RCC 7860 (cell line): ENCODE data around the gene HOXD12.

Source experiments
- DNase-seq: peaks from one replicate; pipeline ENCODE4 v3.0.0-alpha.2; 2015; ENCODE audit warnings: low spot score
- FAIRE-seq: peaks from 2 replicates; lab custom pipeline; 2012; peaks lifted over from hg19 to GRCh38; lab: Jason Lieb, UNC

HOXD12 gene

DNA sequence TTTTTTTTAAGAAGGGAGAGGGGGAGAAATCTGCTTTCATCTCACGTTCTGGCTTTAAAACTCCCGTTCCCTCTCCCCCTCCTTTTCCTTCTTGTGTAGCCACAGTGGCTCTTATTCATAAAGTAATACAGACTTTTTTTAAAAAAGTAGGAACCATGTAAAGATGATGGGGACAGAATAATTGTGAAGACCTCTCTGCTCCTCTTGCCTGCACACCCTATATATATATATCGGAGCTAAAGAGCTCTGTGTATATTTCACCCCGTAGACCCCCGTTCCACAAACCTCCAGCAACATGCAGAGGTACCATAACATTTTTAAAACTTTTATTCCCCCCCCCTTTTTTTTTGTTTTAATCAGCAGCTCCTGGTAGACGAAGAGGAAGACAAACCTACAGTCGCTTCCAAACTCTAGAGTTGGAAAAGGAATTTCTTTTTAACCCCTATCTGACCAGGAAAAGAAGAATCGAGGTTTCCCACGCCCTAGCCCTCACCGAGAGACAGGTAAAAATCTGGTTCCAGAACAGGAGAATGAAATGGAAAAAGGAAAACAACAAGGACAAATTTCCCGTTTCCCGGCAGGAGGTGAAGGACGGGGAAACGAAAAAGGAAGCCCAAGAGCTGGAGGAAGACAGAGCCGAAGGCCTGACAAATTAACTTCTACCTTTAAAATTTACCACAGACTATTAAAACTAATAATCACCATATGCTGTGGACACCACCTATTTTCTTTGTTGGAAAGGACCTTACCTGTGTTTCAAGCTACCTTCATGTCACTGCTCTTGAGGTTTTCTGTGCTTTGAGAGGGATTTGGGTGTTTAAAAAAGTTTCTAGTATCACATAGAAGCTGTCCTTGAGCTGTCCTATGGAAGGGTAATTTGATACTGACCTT lies 31.6 kb downstream of the HOXD12 start:
- FAIRE-seq (no peak), DNase-seq (no peak)

DNA sequence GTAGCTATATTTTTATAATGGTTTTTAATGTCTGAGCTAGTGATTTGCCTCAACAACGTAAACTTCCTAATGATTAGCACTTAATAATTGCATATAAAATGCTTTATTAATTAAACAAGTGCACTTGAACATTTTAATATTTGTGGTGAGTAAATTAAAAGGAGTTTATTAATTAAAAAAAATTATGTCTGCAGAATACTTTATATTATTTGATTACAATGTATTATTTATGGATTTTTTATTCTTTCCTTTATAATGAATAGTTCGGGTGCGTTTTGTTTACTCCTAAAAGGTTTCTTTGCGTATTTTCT lies 32.2 kb downstream of the HOXD12 start:
- FAIRE-seq (no peak), DNase-seq (no peak)

DNA sequence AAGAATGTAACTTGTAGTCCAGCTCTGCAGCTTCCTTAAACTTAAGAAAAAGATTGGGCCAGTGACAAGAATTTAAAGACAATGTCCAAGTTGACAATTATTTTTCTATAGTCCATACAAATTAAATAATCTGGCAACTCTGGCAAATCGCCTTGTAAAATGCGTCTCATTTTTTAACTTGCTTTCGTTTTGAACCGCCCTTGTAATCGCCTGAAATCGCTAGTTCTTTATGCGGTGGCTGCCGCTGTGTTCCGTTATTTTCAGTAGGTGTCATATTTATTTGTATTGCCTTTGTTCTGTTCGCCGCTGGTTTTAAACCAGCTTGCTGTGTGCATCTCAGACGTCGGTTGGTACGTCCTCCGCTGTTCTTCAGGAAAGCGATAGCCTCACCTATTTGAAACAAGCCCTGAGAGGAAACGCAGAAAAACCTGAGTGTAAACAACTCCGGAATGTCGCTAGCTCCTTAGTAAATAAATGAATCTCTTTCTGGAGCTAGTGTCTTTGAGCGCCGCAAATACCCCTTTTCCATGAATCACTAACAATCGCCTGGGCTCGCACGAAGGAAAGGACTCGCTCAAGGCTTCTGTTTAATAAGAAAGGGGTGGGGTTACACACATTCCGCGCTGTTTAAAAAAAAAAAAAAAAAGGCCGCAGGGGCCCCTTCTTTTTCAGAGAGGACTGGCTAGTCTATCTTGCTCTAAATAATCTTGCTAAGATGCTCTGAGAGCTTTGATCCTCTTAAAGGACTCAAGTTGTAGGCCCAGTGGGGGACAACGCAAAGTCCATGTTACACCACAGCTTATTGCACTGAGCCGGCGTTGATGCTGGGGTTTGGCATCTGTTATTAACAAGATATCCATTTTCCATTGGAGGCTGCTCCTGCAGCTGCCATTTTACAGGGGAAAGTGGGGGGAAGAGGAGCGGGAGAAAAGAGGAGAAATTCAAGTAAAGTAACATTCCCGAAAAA lies 32.9 kb downstream of the HOXD12 start:
- FAIRE-seq: no peak
- no peak for DNase-seq

DNA sequence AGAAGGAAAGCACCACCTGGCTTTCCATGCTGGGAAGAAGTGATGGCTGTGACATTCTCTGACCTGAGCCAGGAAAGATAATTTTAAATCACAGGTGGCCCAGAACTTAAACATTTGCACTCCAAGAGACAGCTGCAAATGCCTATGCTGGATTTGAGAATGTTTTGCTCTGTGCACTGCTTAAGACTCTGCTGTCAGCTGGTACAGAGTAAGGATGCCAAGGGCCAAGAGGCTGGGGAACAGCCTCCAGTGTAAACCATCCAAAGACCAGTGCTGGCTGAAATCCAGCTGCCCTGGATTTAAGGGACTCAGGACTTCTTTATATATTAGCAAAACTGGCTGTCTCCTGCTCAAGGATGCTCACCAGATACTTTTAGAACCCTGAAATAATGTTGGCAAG lies 33.8 kb downstream of the HOXD12 start:
- FAIRE-seq (no peak), DNase-seq (no peak)

DNA sequence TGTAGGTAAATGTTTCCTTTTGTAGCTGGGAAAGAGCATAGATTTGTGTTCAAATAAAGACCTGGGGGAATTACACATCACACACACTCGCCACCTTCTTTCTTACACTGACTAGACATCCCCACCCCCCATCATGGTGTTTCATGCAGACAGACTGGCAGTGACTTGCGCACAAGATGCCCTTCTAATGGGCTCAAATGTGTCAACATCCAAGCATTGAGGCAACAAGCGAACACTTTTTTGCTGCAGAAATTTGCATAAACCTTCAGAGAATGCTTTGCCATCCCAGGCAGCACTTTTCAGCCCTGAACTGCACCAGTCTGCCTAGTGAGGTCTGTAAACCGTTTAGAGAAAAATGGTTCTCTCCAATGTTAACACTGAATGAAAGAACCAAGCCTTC lies 34.4 kb downstream of the HOXD12 start:
- no peak for FAIRE-seq
- no peak for DNase-seq

DNA sequence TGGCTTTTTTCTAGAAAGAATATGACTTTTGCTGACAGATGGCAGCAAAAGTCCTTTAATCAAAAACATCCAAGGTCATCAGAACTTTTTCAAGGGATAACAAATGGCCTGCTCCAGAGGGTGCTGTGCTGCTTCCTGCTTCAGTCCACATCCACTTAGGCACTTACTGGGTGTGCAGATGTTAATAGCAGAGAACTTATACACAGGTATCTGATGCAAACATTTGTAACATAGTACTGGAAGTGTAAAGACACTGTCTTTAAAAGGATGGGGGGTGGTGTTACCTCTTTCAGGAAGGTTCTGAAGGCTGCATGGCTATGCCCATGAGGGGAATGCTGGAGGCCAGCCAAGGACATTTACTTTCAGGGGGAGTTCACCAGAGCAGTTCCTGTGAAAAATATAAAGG lies 35.4 kb downstream of the HOXD12 start:
- FAIRE-seq (no peak), DNase-seq (peak; percentile 44)

DNA sequence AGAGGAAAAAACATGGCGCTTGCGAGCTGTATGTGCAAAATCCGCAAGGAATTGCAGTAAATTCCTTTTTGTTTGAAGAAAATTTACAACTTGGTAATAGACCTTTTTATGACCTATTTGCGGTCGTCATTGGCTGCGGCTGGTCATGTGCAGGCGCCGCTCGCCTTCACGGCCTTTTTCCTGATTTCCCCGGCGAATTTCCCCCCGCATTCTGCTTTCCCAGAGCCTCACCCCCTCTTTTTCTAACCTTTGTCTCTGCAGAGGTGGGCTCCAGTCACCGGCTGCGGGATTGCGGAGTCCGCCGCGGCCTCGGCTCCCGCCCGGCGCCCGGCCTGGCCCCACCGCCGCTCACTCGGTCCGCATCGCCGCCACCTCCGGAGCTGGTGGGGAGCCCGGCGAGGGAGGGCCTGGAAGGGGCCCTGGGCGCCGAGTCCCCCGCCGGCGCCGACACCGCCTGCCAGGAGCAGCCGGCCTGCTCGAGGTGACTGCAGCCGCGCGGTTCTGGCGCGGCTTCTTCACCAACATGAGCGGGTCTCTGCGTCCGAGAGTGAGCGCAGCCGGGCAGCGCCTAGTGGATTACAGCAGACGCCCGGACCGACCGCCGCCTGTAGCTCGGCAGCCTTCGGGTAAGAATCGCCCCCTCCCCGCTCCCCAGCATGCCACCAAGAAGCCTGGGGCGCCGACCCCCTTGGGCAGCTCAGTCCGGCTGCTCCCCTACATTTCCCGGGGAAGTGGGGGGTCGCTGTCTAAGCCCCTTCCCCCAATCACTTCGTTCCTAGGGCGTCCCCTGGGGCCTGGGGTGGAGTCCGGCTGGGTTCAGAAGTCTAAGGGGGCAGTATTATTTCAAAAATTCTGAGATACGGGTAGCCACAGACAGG lies 37.0 kb downstream of the HOXD12 start:
- no peak for FAIRE-seq
- DNase-seq: peak; percentile 22

DNA sequence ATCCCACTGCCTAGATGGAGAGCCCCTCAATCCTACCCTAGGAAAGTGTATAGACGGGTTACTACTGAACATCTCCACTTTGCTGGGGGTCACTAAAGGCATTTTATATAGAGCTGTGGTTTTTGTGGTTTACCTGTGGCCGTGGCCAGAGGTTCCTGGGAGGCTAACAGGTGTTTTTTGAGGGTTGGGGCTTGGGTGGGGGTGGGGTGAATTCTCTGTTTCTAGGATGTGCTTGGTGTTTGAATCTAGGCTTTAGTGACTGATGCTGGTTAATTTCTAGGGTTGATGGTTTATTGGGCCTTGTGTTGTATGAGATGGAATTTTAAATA lies 37.6 kb downstream of the HOXD12 start:
- FAIRE-seq (no peak), DNase-seq (no peak)

DNA sequence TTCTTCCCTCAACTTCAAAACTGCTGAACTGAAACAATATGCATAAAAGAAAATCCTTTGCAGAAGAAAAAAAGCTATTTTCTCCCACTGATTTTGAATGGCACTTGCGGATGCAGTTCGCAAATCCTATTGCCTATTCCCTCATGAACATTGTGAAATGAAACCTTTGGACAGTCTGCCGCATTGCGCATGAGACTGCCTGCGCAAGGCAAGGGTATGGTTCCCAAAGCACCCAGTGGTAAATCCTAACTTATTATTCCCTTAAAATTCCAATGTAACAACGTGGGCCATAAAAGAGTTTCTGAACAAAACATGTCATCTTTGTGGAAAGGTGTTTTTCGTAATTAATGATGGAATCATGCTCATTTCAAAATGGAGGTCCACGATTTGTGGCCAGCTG lies 38.3 kb downstream of the HOXD12 start:
- DNase-seq: no peak

DNA sequence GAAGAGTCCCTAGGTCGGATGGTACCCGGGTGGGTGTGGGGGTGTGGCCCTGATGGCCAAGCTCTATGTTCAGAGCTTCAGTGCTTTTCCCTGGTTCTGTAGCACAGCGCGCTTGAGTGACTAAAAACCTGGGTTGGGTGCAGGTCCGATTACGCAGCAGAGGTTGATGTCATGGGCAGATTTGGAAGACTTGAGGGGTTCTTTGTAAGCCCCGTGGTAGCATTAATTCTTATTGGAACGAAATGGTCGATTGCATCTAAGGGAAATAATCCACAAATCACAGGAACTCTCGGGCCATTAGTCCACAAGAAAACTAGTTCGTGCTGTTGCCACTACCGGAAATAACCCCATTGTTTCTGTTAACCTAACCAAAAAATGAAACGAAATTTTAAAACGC lies 38.9 kb downstream of the HOXD12 start:
- DNase-seq (no peak), FAIRE-seq (no peak)

More for the DNA sequence above, 38.3 kb downstream of the HOXD12 start:
- no peak for FAIRE-seq

DNA sequence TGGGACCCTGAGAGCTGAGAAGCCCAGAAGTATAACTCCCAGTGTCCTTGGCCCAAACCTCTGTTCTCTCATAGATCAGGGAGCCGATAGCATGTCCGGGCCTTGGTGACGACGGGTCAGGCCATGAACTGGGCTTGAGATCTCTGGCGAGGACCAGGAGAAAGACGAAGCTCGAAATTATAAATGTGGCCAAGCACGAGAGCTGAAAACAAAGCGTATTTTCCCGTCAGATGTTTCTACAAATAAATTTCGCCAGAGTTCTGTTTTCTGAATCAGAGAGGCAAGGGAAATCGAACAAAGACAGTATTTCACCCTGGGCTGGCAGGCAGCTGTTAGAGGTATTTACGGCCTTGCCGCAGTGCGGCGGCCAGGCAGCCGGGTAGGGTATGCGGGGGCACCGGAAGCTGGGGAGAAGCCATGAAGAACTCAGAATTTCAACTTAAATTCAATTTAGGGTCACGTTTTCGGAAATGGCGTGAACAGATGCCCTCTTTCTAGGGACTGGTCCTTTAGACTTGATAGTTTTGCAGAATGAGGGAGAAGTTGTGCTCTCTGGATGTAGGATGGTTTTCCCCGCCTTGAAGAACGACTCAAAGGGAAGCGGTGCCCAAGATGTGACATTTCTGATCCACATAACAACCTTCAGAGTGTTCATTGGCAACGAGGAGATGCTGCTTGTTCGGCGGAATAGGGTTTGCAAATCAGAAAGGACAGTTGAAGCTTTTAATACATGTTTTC lies 39.5 kb downstream of the HOXD12 start:
- FAIRE-seq: no peak
- no peak for DNase-seq

DNA sequence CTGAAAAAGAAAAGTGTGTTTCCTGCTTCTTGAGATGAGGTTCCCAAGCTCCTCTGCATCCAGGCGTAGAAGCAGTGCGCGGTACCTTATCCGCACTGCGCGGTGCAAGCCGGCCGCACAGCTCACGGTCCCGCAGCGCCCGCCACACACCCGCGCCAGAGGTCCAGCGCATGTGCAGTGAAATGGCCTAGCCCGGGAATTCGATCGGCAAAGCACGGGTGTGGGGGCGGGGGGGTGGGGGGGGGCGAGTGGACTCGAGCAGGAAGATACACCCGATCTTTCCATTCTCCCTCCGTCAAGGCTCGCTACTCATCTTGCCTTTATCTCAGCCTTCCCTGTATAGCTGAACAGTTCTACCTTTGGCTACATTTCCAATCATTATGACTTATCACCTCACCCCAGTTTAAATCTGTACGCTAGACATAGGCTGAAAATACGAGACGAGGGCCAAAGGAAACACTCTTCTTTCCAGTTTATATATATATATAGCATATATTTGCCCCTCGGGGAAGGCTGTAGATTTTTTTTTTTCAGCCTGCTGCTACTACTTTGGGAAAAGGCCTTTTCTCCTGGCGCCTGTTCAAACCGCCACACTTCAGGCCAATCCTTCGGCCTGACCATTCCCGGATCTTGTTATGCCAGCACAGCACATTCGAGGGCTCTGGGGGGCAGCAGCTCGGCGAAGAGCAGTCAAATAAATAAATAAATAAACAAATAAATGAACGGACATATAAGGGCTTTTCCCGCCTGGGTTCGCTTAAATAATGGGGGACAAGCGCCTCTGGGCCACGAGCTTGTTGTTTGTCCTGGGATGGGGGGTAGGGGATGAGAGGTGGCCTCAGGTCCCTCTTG lies 40.3 kb downstream of the HOXD12 start:
- DNase-seq (no peak), FAIRE-seq (no peak)

DNA sequence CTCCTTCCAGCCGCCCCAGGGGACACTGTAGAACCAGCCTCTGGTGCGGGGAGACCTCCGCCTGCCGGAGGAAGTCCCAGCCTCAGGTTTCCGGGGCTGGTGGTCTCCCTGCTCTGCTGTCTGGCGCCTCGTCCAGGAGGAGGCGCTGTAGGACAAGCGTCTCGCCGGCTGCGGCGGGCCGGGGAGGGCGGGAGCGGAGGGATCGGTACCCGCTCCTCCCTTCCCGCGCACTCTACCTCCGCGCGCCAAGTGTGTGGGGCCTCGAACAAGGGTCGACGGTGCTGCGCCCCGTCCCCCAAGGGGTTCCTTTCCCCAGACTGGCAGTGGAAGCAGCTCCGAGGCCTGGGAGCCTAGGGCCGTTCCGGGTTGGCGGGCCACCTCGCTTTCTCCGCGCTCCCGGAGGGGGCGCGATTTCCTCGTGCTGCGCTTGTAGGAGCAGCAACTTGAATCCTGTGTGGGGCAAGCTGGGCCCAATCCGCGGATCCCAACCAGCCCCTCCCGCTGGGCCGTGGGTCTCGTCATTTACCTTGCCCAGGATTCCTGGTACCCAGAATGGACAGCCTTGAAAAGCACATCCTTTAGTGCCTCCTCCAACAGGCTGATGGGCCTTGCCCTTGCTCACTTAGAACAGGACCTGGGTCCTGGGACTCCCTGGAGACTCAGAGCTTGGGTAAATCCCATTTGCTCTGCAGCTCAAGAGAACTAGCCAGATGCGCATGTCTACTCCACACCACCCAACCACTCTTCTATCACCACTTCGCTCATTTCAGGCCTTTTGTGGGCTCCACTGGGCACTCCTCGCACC lies 41.1 kb downstream of the HOXD12 start:
- FAIRE-seq: no peak
- peak; percentile 47 for DNase-seq

DNA sequence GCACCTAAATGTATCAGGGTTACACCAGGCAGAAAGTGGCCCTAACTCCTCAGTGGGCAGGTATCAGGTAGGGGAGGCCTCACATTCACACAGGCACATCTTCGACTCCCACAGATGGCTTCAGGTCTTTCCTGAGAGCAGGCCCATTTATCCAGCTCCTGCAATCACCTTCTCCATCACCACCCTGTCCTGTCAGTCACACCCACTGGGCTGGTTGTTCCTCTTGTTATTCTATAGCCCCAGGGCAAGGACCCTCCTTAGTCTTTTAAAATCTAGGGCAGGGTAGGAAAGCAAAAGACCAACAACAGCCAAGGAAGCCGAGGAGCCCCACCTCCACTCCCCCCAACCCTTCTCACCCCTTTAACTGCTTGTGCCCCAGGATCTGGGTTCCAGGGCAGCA lies 42.7 kb downstream of the HOXD12 start:
- FAIRE-seq: no peak
- no peak for DNase-seq

DNA sequence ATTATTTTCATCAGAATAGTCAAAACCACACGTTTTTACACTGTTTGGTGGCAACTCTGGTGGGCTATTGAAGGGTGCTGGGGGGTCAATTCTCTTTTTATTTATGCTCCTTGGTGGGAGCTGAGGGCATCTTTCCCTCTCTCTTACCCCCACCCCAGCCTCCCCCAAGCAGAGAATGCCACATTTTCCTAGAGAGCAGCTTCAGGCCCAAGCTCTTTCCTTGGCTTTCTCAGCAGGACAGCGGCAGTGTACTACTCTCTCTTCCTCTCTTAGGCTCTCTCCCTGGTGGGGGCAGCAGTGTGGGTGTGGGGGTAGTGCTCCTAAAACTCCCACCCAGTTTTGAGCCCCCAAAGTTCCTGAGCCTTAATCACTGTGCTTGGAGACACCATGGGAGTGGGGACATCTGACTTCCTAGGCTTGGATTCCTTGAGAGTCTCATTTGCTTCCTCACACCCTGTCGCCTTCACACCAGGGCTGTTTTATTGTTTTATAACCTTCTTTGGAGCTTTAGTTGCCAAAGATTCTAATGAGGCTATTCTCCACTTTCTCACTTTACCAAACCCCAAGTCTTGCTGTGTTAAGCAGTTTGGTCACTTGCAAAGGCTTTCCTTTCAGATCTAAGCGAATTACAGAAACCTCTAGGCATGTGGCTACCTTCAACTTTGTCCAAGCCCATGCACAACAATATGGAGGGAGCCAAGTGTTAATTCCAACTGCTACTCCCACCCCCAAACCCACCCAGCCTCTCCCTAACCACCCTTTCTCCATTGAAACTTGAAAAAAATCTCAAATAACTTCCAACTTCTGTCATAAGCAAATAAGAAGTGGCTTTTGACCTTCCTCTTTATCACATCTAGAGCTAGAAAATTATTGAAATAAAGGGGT lies 45.7 kb downstream of the HOXD12 start:
- no peak for DNase-seq
- no peak for FAIRE-seq

DNA sequence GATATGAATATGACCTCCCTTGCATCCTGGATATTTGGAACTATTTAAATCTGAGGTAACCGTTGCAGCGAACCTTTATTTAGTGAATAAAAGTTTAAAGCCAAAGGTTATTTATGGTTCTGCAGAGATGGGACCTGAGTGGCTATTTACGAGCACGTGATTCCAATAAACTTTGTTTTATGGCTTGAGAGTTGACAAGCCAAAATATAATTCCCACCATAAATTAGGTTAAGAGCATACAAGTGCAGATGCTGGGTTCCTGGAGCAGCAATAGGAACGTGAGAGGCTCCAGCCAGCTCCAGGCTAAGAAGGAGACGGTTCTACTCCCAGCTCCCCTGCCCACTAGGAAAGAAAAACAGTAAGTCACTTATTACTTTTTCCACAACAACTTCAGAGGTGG lies 46.5 kb downstream of the HOXD12 start:
- FAIRE-seq: no peak
- no peak for DNase-seq

DNA sequence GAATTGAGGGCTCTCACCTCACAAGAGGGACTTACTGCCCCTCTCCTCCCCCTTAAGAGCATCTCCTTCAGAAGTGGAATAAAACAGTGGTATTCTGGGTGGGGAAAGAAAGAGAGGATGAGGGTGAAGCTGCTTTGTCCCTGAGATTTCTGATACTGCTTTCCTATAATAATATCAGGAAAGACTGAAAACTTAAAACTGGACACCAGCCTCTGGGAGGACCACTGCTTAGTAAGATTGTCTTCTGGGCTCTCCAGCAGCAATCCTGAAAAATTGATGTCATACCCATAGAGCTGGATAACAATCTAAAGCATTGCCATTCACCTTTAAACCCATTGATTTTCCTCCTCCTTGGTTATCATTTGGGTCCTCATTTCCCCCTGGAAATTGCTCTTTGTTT lies 47.0 kb downstream of the HOXD12 start:
- FAIRE-seq: no peak
- no peak for DNase-seq
